ENCODE results near the gene FIGNL2.
"Not testable (repeated sequence)": the region's sequence is repeated elsewhere in the genome, so short reads cannot be mapped to it uniquely, and the experiment has no call there.

FIGNL2 gene

DNA sequence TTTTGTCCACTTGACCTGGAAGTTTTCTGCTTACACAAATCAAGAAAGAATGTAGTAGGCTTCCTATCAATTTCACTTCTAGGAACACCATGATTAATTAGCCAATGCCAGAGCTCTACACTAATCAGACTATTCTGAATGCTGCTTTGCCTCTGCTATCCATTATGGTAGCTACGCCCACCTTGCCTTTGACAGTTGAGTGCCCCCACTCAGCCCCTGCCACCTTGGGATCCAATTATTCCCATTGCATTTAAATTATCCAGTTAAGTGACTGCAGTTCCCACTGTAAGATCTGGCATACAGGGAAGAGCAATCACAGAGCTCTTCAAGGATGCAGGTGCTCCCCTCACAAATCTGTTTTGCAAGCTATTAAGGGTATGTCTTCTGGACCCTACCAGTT is 47.5 kb downstream of the FIGNL2 start:
- Histone ChIP-seq H3K36me3 (ENCODE audit: control insufficient read depth in 1 of 2, insufficient read depth in 2 of 2, low read length in 2 of 2) (no peaks in the 10 kb centered on the region), H3K9me3 (ENCODE audit: control insufficient read depth in 1 of 2, low read length in 2 of 2) (no peaks in the 10 kb centered on the region), H3K27ac (ENCODE audit: low read depth, low read length) (no peak overlapping the region), H3K27me3 (ENCODE audit: control insufficient read depth in 1 of 2, insufficient read depth in 2 of 2, low read length in 2 of 2) (no peaks in the 10 kb centered on the region), H3K4me1 (ENCODE audit: control insufficient read depth in 1 of 2, insufficient read depth in 2 of 2, low read length in 2 of 2) (no peaks in the 10 kb centered on the region), H3K9ac (ENCODE audit: low read depth in 1 of 2, low read length in 2 of 2) (no peak overlapping the region), H3K4me3 (ENCODE audit: low read depth in 1 of 2, low read length in 2 of 2) (no peak overlapping the region)

DNA sequence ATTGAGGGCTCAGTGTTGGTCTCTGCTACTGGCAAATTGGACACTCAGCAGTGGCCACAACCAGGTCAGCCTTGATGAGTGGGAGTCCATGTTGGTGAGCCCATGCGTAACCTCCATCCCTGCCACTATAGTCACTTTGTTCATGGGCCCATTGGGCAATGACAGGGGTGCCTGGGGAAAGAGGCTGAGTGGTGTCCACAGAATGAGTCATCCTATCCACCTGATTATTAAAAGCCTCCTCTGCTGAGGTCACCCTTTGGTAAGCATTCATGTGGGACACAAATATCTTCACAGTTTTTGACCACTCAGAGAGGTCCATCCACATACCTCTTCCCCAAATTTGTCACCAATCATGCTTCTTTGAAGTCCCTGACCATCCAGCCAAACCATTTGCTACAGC is 50.0 kb downstream of the FIGNL2 start:
- Histone ChIP-seq H3K27me3 (ENCODE audit: control insufficient read depth in 1 of 2, insufficient read depth in 2 of 2, low read length in 2 of 2) (no peaks in the 10 kb centered on the region), H3K9ac (ENCODE audit: low read depth in 1 of 2, low read length in 2 of 2) (no peak overlapping the region), H3K4me3 (ENCODE audit: low read depth in 1 of 2, low read length in 2 of 2) (no peak overlapping the region)

DNA sequence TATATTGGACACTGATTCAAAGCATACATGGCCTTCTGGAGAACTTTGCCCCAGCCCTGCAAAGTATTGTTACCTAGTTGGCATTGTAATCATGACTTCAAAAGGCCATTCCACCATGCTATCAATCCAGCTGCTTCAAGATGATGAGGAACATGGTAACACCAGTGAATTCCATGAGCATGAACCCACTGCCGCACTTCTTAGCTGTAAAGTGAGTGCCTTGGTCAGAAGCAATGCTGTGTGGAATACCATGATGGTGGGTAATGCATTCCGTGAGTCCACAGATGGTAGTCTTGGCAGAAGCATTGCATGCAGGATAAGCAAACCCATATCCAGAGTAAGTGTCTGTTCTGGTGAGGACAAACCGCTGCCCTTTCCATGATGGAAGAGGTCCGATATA is 50.5 kb downstream of the FIGNL2 start:
- not testable (repeated sequence) for H3K4me3 ChIP-seq (ENCODE audit: low read depth in 1 of 2, low read length in 2 of 2); H3K9ac ChIP-seq (ENCODE audit: low read depth in 1 of 2, low read length in 2 of 2); H3K27me3 ChIP-seq (ENCODE audit: control insufficient read depth in 1 of 2, insufficient read depth in 2 of 2, low read length in 2 of 2); H3K9me3 ChIP-seq (ENCODE audit: control insufficient read depth in 1 of 2, low read length in 2 of 2); H3K36me3 ChIP-seq (ENCODE audit: control insufficient read depth in 1 of 2, insufficient read depth in 2 of 2, low read length in 2 of 2); H3K4me1 ChIP-seq (ENCODE audit: control insufficient read depth in 1 of 2, insufficient read depth in 2 of 2, low read length in 2 of 2); H3K27ac ChIP-seq (ENCODE audit: low read depth, low read length)

More for the DNA sequence above, 50.0 kb downstream of the FIGNL2 start:
- Histone ChIP-seq H3K4me1 (ENCODE audit: control insufficient read depth in 1 of 2, insufficient read depth in 2 of 2, low read length in 2 of 2) (no peaks in the 10 kb centered on the region), H3K36me3 (ENCODE audit: control insufficient read depth in 1 of 2, insufficient read depth in 2 of 2, low read length in 2 of 2) (no peaks in the 10 kb centered on the region), H3K27ac (ENCODE audit: low read depth, low read length) (no peak overlapping the region), H3K9me3 (ENCODE audit: control insufficient read depth in 1 of 2, low read length in 2 of 2) (no peaks in the 10 kb centered on the region)

DNA sequence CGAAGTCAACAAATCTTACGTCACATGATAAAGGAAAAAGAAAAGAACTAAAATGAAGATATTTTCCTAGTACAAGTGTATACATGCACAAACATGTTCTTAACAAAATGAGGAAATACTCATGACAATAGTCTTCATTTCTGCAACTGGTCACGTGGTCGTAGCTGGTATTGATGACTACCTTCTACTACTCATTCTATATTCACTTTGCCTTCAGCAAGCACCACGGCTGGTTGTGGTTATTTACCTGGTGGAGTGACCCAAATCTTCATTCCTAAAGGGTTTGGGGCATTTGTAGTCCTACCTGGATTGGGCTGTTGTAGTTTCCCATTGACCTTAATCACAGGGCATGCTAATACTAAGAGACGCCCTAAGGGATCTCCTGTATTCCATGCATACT is 51.2 kb downstream of the FIGNL2 start:
- no peak overlapping the region for H3K4me3 ChIP-seq (ENCODE audit: low read depth in 1 of 2, low read length in 2 of 2)
- no peaks in the 10 kb centered on the region for H3K9me3 ChIP-seq (ENCODE audit: control insufficient read depth in 1 of 2, low read length in 2 of 2)
- H3K27ac ChIP-seq (ENCODE audit: low read depth, low read length): no peak overlapping the region
- no peaks in the 10 kb centered on the region for H3K36me3 ChIP-seq (ENCODE audit: control insufficient read depth in 1 of 2, insufficient read depth in 2 of 2, low read length in 2 of 2)
- no peaks in the 10 kb centered on the region for H3K4me1 ChIP-seq (ENCODE audit: control insufficient read depth in 1 of 2, insufficient read depth in 2 of 2, low read length in 2 of 2)
- no peaks in the 10 kb centered on the region for H3K27me3 ChIP-seq (ENCODE audit: control insufficient read depth in 1 of 2, insufficient read depth in 2 of 2, low read length in 2 of 2)
- H3K9ac ChIP-seq (ENCODE audit: low read depth in 1 of 2, low read length in 2 of 2): no peak overlapping the region

DNA sequence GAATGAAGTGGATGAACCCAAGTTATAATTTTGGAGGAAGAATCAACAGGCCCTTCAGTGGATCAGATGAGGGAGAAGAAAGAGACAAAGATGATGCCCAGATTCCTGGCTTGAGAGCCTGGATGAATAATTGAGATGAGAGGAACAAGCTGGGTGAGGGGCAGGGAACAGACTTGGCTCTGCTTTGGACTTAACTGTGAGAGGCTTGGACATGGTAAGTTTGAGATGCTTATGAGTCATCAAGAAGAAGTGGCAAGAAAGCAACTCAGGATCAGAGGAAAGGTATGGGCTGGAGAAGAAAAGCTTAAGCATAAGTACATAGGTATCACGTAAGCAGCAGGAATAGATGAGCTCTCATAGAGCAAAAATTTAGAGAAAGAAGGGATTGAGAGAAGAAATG is 55.3 kb downstream of the FIGNL2 start:
- peaks cover 0 to 3% of the 10 kb centered on the region in 2 donors for H3K27me3 ChIP-seq (ENCODE audit: control insufficient read depth in 1 of 2, insufficient read depth in 2 of 2, low read length in 2 of 2)
- H3K4me1 ChIP-seq (ENCODE audit: control insufficient read depth in 1 of 2, insufficient read depth in 2 of 2, low read length in 2 of 2): no peaks in the 10 kb centered on the region
- H3K9ac ChIP-seq (ENCODE audit: low read depth in 1 of 2, low read length in 2 of 2): no peak overlapping the region
- no peaks in the 10 kb centered on the region for H3K9me3 ChIP-seq (ENCODE audit: control insufficient read depth in 1 of 2, low read length in 2 of 2)
- no peaks in the 10 kb centered on the region for H3K36me3 ChIP-seq (ENCODE audit: control insufficient read depth in 1 of 2, insufficient read depth in 2 of 2, low read length in 2 of 2)
- no peak overlapping the region for H3K27ac ChIP-seq (ENCODE audit: low read depth, low read length)
- H3K4me3 ChIP-seq (ENCODE audit: low read depth in 1 of 2, low read length in 2 of 2): no peak overlapping the region

DNA sequence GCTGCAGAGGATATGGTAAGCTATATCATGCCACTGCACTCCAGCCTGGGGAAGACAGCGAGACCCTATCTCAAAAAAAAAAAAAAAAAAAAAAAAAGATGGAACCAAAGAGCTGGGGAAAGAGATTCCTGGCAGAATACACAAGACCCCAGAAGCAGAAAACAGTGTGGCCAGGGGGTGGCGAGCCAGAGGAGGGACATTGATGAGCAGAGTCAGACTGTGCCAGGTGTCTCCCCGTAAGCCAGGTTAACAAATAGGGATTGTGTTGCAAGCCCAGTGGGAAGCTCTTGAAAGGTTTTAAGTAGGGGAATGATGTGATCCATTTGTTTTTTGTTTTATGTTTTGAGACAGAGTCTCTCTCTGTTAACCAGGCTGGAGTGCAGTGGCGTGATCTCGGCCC is 56.1 kb downstream of the FIGNL2 start:
- Histone ChIP-seq H3K27me3 (ENCODE audit: control insufficient read depth in 1 of 2, insufficient read depth in 2 of 2, low read length in 2 of 2) (peaks cover 0 to 9% of the 10 kb centered on the region in 2 donors), H3K9me3 (ENCODE audit: control insufficient read depth in 1 of 2, low read length in 2 of 2) (no peaks in the 10 kb centered on the region), H3K9ac (ENCODE audit: low read depth in 1 of 2, low read length in 2 of 2) (no peak overlapping the region), H3K4me1 (ENCODE audit: control insufficient read depth in 1 of 2, insufficient read depth in 2 of 2, low read length in 2 of 2) (no peaks in the 10 kb centered on the region), H3K27ac (ENCODE audit: low read depth, low read length) (no peak overlapping the region), H3K4me3 (ENCODE audit: low read depth in 1 of 2, low read length in 2 of 2) (no peak overlapping the region), H3K36me3 (ENCODE audit: control insufficient read depth in 1 of 2, insufficient read depth in 2 of 2, low read length in 2 of 2) (no peaks in the 10 kb centered on the region)

DNA sequence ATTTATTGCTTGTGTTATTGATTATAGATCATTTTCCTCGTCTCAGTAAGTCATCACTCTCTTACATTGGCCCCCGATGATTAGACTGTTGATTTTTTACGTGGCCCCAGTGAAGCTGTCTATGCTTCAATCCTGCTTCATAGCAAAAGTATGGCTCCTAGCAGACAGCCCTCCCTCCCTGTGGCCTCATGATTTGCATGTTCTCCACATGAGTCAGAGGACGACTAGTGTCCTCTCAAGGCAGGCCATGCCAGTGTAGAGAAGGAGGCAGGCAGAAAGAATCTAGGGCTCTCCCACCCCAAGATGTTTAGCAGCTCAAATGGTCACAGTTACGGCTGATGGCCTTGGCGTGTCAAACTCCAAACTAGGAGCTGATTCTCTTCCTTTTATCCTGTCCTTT is 59.6 kb downstream of the FIGNL2 start:
- Histone ChIP-seq H3K27ac (ENCODE audit: low read depth, low read length) (no peak overlapping the region), H3K9ac (ENCODE audit: low read depth in 1 of 2, low read length in 2 of 2) (no peak overlapping the region), H3K27me3 (ENCODE audit: control insufficient read depth in 1 of 2, insufficient read depth in 2 of 2, low read length in 2 of 2) (peaks cover 0 to 9% of the 10 kb centered on the region in 2 donors), H3K9me3 (ENCODE audit: control insufficient read depth in 1 of 2, low read length in 2 of 2) (no peaks in the 10 kb centered on the region), H3K4me1 (ENCODE audit: control insufficient read depth in 1 of 2, insufficient read depth in 2 of 2, low read length in 2 of 2) (no peaks in the 10 kb centered on the region), H3K36me3 (ENCODE audit: control insufficient read depth in 1 of 2, insufficient read depth in 2 of 2, low read length in 2 of 2) (no peaks in the 10 kb centered on the region), H3K4me3 (ENCODE audit: low read depth in 1 of 2, low read length in 2 of 2) (no peak overlapping the region)

DNA sequence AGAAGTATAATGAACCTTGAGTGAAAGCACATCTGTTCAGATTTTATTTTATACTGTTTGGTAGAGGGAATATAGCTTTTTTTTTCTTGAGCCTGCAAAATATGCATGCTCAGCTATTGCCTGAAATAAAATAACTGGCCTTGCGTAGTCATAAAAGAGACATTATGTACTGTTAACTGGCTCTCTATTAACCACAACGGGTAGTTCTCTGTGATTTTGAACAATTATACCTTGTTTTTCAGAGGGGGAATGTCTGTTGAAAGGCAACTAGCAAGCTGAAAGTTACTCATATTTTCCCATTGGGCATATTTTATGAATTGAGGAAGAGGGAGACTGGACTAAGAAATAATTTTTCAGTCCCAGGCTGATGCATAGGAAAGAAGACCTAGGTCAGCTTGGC is 62.6 kb downstream of the FIGNL2 start:
- Histone ChIP-seq H3K9me3 (ENCODE audit: control insufficient read depth in 1 of 2, low read length in 2 of 2) (no peaks in the 10 kb centered on the region), H3K36me3 (ENCODE audit: control insufficient read depth in 1 of 2, insufficient read depth in 2 of 2, low read length in 2 of 2) (no peaks in the 10 kb centered on the region), H3K27ac (ENCODE audit: low read depth, low read length) (no peak overlapping the region), H3K9ac (ENCODE audit: low read depth in 1 of 2, low read length in 2 of 2) (no peak overlapping the region), H3K4me1 (ENCODE audit: control insufficient read depth in 1 of 2, insufficient read depth in 2 of 2, low read length in 2 of 2) (no peaks in the 10 kb centered on the region), H3K4me3 (ENCODE audit: low read depth in 1 of 2, low read length in 2 of 2) (no peak overlapping the region), H3K27me3 (ENCODE audit: control insufficient read depth in 1 of 2, insufficient read depth in 2 of 2, low read length in 2 of 2) (peaks cover 0 to 9% of the 10 kb centered on the region in 2 donors)

DNA sequence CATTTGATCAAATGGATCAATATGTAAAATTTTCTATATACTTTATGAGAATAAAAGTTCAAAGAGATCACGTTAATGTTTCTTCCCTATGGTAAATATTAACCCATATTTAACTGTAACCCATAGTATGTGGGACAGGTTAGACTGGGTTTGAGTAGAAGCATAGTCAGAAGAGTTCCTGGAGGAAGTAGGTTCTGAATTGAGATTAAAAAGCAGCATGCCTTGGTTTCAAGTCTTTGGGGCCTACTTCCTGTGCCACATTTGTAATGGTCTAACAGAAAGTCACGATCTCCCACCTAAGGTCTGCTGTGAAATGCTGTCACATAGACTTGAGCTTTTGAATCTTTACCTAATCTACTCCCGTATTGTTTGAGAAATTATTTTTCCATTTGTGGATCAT is 63.8 kb downstream of the FIGNL2 start:
- no peak overlapping the region for H3K9ac ChIP-seq (ENCODE audit: low read depth in 1 of 2, low read length in 2 of 2)
- no peak overlapping the region for H3K4me3 ChIP-seq (ENCODE audit: low read depth in 1 of 2, low read length in 2 of 2)
- no peaks in the 10 kb centered on the region for H3K36me3 ChIP-seq (ENCODE audit: control insufficient read depth in 1 of 2, insufficient read depth in 2 of 2, low read length in 2 of 2)
- H3K27ac ChIP-seq (ENCODE audit: low read depth, low read length): no peak overlapping the region
- no peaks in the 10 kb centered on the region for H3K9me3 ChIP-seq (ENCODE audit: control insufficient read depth in 1 of 2, low read length in 2 of 2)
- H3K4me1 ChIP-seq (ENCODE audit: control insufficient read depth in 1 of 2, insufficient read depth in 2 of 2, low read length in 2 of 2): no peaks in the 10 kb centered on the region
- H3K27me3 ChIP-seq (ENCODE audit: control insufficient read depth in 1 of 2, insufficient read depth in 2 of 2, low read length in 2 of 2): peaks cover 0 to 9% of the 10 kb centered on the region in 2 donors

DNA sequence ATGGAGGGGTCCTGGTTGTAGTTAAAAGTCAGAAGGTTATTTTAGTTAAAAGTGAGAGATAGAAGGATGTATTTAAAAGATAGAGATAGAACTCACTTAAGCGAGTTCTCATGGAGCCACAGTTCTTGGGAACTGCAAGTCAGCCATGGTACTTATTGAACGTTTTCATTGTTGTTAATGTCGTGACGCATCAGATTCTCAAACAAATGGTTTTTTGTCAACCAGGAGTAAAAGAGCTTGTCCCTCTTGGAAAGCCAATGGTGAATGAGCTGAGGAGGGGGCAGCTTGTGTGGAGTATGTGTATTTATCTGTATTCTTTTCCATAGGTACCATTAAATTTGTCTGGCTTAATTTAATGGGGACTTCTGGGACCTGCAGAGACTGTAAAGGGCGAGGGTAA is 68.6 kb downstream of the FIGNL2 start:
- Histone ChIP-seq H3K27me3 (ENCODE audit: control insufficient read depth in 1 of 2, insufficient read depth in 2 of 2, low read length in 2 of 2) (no peaks in the 10 kb centered on the region), H3K36me3 (ENCODE audit: control insufficient read depth in 1 of 2, insufficient read depth in 2 of 2, low read length in 2 of 2) (no peaks in the 10 kb centered on the region), H3K4me3 (ENCODE audit: low read depth in 1 of 2, low read length in 2 of 2) (no peak overlapping the region), H3K9ac (ENCODE audit: low read depth in 1 of 2, low read length in 2 of 2) (no peak overlapping the region), H3K4me1 (ENCODE audit: control insufficient read depth in 1 of 2, insufficient read depth in 2 of 2, low read length in 2 of 2) (peaks cover 0 to 5% of the 10 kb centered on the region in 2 donors), H3K9me3 (ENCODE audit: control insufficient read depth in 1 of 2, low read length in 2 of 2) (no peaks in the 10 kb centered on the region), H3K27ac (ENCODE audit: low read depth, low read length) (no peak overlapping the region)

DNA sequence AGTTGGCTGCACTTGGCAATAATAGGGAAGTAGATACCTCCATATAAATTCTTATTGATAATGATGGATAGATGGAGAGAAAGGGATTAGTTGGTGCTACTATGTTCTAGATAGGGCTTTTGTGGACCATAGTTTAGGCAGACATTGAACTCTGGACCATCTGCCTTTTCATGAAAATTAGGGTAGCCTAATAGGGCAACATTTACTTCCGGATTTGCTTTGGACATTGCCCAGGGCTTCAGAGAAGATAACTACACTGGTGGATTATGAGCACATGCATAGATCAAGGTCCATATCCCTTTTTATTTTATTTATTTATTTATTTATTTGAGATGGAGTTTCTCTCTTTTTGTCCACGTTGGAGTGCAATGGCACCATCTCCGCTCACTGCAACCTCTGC is 70.5 kb downstream of the FIGNL2 start:
- H3K36me3 ChIP-seq (ENCODE audit: control insufficient read depth in 1 of 2, insufficient read depth in 2 of 2, low read length in 2 of 2): no peaks in the 10 kb centered on the region
- no peaks in the 10 kb centered on the region for H3K9me3 ChIP-seq (ENCODE audit: control insufficient read depth in 1 of 2, low read length in 2 of 2)
- H3K9ac ChIP-seq (ENCODE audit: low read depth in 1 of 2, low read length in 2 of 2): no peak overlapping the region
- H3K27me3 ChIP-seq (ENCODE audit: control insufficient read depth in 1 of 2, insufficient read depth in 2 of 2, low read length in 2 of 2): no peaks in the 10 kb centered on the region
- H3K27ac ChIP-seq (ENCODE audit: low read depth, low read length): no peak overlapping the region
- H3K4me3 ChIP-seq (ENCODE audit: low read depth in 1 of 2, low read length in 2 of 2): no peak overlapping the region
- peaks cover 0 to 5% of the 10 kb centered on the region in 2 donors for H3K4me1 ChIP-seq (ENCODE audit: control insufficient read depth in 1 of 2, insufficient read depth in 2 of 2, low read length in 2 of 2)

Data from duodenal mucosa (tissue), 2 donors.